Ecto neural progenitor cell (in vitro differentiated cells): ENCODE measurements around the gene TRIM40.

Experiments
- DNase-seq: peaks from one replicate; pipeline ENCODE4 v3.0.0-alpha.2; 2018; ENCODE audit warnings: low spot score

The TRIM40 gene

DNA sequence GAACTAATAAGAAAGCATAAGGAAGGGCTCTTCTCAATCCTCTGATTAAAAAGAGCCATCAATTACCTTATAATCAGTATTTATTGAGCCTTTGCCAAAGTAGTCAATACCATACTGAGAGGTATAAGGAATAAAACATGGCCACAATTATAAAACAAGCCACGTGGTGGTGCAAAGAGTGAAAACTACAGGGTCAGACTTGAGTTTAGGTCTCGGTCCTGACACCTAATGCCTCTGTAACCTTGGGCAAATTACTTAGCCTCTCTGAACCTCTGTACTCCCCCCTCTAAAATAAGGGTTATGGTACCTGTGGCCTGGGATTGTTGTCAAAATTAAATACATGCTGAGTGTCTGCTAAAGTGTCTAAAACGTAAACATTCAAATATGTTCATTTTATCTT, 13.3 kb downstream of the TRIM40 start:
- DNase-seq: no peak

DNA sequence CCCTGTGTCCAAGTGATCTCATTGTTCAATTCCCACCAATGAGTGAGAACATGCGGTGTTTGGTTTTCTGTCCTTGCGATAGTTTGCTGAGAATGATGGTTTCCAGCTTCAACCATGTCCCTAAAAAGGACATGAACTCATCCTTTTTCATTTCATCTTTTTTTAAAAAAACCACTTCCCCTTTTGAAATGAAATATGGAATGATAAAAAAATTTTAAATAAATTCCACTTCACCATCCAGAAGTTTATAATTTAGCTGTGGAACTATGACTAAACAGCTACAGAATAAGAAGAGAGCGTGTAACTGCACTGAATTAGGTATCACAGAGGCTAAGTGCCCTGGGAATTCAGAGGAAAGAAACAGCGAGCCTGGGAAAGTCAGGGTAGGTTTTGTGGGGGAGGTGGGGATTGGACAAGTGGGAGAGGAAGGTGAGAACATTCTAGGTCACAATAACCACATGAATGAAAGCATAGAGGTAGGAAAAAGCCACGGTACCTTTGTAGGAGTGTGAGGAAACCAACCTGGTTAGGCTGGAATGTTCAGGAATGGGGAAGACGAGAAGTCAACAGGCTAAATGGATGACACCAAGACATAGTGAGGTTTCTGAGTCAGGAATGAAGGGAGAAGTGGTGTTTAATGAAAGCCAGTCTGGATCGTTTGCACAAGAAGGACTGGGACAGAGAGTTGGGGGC, 14.1 kb downstream of the TRIM40 start:
- DNase-seq: no peak

GRCh38 chr6:30150671-30151395, 14.9 kb downstream of the TRIM40 start:
- no peak for DNase-seq

- DNase-seq: no peak
These were observed 15.6 kb downstream of the TRIM40 start for GRCh38 chr6:30151580-30151979.

GRCh38 chr6:30152016-30152673, 16.2 kb downstream of the TRIM40 start:
- DNase-seq: no peak

GRCh38 chr6:30152910-30153610, 17.1 kb downstream of the TRIM40 start:
- DNase-seq: no peak

DNA sequence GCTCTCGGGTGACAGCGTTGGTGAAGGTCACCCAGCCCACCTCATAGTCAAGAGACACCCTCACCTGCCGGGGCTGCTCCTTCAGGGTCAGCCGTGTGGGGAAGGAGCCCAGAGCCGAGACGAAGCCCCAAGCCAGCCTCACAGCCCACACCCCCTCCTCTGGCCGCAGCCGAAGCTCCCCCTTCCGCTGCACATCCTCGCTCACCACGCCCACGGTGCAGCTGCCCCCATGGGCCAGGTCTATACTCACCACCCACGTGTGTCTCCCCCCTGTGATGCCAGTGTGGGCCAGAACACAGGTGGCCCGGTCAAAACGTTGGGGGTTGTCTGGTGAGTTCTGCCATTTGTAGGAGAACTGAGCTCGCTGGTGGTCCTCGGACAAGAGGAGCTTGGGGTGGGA, 18.1 kb downstream of the TRIM40 start:
- no peak for DNase-seq

DNA sequence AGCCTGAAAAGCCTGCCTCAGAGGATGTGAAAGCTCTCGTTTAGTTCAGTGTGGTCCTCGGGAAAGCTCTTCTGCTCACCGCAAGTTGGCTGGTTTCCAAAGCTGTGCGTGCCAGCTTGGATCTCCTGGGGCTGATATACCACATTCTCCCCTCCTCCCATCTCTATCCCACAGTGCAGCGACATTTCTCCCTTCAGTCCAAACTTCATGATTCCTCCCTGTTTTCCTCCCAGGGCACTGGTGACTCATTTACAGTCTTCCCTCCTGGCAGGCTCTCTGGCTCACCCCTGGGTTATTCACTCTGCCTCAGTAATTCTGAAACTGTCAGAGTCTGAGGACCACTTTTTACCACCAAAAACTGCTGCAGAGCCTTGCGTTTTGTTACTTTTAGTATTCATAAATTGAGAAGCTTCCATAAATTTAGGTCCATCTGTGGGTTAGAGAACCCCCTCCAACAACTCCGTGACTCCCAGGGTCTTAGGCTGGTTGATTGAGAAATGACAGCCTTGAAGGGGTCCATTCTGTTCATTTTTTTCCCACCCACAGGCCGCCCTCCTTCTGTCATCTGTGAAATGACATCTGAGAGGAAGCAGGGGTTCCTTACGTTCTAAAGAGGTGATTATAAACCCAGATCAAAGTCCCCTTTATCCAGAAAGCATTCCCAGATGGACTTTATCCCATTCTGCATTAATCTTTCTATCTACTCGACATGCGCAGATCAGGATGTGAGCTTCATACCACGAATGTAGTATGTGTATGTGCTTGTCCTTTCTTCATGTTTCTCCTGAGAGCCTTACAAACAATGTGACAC, 19.0 kb downstream of the TRIM40 start:
- no peak for DNase-seq

DNA sequence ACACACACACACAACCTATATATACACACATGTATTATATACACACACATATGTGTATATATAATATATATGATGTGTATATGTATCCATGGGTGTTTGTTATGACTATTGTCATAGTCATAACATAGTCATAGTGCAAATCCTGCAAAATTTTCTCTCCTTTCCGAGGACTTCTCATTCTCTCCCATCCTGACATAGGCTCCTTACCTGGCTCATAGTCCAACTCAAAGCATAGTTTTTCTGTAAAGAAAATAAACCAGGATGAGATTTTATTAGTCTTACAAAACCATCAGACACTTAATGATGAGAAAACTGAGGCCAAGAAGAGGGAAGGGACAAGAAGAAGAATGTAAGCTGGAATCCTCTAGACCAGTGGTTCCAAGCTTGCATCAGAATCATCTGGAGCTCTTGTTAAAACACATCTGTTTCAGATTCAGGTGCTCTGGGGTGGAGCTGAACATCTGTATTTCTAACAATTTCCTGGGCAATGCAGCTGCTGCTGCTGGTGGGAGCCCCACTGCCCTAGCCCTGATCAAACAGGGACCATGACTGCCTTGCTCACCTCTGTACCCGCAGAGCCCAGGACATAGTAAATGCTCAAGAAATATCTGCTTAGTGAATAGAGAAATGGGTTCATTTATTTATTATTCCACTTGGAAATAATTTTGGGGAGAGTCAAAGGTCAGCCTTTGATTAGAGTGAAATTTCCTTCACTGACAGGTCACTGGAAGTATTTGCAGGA, 19.8 kb downstream of the TRIM40 start:
- DNase-seq: no peak

GRCh38 chr6:30156262-30156599, 20.3 kb downstream of the TRIM40 start:
- DNase-seq: no peak

DNA sequence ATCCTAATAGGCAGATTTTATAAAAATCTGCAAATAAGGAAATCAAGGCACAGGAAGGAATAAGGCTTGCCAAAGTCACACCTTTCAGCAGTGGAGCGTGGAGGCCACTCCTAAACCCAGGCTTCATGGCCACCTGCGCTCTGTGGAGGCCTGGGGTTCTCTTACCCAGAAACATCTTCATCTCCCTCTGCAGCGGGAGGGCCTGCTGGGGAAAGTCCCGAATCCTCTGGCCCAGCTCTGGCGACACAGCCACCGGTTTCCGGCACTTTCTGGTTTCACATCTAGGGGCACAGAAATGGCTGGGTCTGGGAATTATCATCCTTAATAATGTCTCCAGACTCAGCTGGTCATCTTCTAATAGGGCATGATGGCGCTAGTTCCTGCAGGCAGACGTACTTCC, 20.8 kb downstream of the TRIM40 start:
- DNase-seq: no peak

- DNase-seq: no peak
These were observed 21.6 kb downstream of the TRIM40 start for GRCh38 chr6:30157581-30157980.

- no peak for DNase-seq
These were observed 22.1 kb downstream of the TRIM40 start for GRCh38 chr6:30157999-30158398.

- DNase-seq: no peak
These were observed 22.6 kb downstream of the TRIM40 start for GRCh38 chr6:30158475-30159040.

GRCh38 chr6:30160008-30160784, 24.3 kb downstream of the TRIM40 start:
- no peak for DNase-seq

DNA sequence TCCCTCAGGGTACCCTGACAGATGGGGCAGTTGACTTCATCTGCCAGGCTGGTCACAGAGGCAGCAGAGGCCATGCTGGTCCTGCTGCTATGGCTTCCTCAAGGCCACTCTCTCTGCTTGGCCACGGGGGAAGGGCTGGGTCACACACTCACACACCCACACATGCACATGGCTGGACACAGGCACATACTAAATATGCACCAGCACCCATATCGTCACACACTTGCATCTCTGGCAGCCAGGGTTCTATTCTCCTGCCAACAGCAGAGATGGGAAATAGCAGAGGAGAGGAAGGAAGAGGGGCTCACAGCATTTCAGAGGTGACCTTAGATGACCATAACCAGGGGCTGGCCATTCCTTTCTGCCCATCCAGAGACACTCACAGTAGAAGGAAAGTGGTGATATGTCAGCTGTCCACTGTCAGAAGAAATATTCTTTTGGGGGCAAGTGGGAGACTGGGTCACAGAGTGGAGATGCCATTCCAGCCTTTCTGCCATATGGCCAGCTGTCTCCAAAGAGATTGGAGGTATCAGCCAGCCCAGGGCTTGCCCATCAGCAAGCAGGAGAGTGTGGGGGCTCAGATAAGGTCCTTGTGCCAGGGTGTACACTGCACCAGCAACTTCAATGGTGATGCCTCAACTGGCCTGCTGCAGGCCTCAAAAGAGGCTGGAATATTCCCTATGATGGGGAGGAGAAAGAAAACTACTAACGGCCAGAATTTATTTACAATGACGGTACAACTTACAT, 25.0 kb downstream of the TRIM40 start, which contains the start of gene TRIM10:
Gene TRIM10, minus strand, starts transcription at position 427 of the 747 bp plus-strand sequence. Its CDS starts 353 bp downstream, at position 74.
- DNase-seq: no peak

- no peak for DNase-seq
These were observed 26.5 kb downstream of the TRIM40 start for GRCh38 chr6:30162265-30163089.
